GM18873 (cell line): ENCODE measurements around the gene NOS1.
"Not testable (repeated sequence)": the region's sequence is repeated elsewhere in the genome, so short reads cannot be mapped to it uniquely, and the experiment has no call there.

ENCODE experiments used
- ATAC-seq: cut with Tn5 transposase; IDR thresholded peaks from one replicate; pipeline ENCODE4 v1.9.1; 2021; ENCODE audit warnings: mild to moderate bottlenecking, moderate library complexity, moderate number of reproducible peaks; ENCODE audit not compliant: unreplicated experiment, low FRiP score

NOS1 gene

DNA sequence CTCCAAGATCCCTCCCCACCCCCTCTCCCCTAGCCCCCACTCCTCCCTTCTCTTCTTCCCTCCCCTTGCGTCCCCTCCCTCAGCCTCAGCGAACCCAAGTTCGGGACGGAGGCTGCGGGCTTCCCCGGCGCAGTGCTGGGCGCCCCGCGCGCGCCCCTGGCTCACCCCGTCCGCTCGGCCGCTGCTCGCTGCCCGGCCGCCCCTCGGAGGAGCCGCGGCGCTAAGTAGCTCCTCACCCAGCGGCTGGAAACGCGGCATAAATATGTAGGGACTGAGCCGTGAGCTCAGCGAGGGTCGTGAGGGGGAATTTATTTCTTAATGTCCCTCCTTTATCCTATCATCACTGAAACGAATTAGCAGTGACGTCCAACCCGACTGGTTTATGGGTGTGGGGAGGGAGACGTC, at the start of gene NOS1:
NOS1 (minus strand) TSS at position 280 of the 405 bp plus-strand sequence. CDS start 30,557 bp downstream, outside the sequence.
- ATAC-seq: no peak

DNA sequence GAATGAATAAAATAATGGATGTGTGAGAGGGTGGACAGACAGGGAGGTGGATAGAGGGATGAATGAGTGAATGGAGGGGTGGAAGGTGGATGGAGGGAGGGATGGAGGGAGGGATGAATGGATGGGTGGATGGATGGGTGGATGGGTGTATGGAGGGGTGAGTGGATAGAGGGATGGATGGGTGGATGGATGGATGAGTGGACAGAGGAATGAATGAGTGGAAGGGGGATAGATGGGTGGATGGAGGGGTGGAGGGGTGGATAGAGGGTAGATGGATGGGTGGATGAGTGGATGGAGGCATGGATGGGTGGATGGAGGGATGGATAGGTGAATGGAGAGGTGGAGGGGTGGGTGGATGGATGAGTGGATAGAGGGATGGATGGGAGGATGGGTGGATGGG, 47.9 kb upstream of the NOS1 start:
- no peak for ATAC-seq

DNA sequence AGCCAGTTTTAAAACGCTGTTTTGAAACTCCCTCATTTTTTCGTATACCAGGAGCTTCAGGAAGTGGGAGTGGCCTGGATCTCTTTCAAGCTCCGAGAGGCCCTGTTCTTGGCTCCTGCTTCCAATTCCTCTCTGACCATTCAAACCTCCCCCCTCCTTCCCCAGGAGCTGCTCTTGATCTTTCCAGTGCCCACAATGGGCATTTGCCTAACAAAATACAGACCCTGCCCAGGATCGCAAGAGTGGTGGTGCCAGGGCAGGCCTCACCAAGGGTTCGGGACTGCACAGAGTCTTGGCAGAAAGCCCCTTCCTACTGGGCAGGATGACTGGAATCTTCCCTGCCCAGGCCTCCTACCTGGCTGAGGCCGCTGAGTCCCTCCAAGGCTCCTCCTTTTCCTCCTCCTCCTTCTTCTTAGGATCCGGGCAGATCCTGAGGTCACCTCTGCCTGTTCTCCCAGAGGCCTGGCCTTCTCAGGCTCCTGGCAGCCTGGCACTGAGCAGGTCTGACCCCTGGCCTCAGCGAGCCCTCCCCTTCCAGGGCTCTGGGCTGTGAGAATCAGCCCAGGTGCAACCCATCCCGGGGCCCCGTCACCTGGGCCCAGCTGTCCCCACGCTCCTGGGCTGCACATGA, 46.9 kb upstream of the NOS1 start:
- ATAC-seq: no peak

DNA sequence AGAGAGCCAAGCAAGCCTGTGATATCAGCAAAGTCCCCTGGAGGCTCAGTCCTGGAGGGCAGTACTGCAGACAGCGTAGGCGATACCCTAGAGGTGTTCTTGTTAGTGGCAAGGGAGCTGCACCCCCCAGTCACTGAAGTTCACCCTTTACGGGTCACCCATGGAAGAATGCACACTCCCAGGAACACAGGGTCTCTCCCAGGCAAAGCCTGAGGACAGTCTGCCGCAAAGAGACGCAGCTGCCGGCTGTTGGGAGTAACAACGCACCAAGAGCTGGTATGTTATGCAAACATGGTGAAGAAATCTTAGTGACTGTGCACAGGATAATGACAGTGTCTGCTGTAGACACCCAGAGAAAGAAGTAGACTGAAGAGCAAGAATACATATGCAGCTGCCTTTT, 43.5 kb upstream of the NOS1 start:
- no peak for ATAC-seq

DNA sequence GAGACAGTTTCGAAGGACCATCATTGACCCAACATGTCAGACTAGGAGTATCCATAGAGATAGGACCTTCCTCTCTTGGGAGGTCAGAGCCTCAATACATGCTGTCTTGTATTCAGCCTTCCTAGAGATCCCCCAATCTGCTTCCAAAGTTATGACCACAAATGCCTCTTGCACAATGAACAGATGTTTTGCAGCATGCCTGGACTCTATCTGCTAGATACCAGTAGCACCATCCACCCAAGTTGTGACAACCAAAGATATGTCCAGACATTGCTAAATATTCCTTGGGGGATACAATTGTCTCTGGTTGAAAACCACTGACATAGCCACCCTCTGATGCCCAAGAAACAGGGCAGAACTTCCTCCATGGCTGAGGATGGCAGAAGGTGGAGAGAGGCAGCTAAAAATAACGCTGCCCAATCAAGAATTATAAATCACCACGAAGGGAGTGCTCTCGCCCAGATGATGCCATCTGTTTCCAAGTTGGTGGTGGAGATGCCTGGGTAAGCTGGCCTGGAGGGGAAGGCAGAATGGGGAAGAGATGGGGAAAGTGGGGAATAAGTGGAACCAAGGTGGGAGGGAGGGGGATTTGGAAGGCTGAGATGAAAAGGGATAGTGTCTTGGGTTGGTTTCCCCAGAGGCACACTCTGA, 42.9 kb upstream of the NOS1 start:
- no peak for ATAC-seq

DNA sequence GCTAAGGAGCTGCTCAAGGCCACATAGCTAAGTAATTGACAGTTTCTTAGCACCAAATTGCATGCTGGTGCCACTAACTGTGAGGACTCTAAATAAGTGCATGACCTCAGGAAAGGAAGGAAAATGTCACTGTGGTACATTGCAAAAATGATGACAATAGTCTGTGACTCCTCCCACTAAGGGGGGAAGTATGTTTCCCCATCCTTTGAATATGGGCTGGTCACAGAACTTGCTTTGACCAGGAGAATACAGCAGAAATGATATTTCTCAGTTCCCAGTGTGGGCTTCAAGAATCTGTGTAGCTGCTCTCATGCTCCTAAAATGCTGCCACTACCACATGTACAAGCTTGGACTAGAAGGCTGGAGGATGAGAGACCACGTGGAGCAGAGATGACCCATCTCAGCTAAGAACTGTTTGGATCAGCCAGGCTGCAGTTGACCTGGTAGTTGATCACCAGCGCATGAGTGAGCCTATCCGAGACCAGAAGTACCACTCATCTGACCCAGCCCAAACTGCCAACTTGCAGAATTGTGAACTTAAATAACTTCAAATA, 42.2 kb upstream of the NOS1 start:
- ATAC-seq: no peak

DNA sequence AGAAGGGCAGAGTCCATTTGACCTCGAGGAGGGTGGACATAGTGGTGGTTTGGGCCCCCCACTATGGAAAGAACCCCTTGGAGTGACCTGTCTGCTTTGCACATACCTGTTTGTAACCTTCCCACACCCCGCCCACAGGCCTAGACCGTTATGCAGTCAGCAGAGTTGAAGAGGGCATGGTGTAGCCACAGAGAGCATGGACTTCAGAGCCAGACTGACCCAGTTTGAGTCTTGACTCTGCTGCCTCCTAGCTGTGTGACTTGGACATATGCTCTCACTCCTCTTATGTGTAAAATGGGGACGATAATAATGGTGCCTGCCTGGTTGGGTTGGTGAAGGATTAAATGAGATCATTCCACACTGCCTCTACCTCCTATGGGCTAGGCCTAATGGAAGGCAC, 40.9 kb upstream of the NOS1 start:
- ATAC-seq: no peak

DNA sequence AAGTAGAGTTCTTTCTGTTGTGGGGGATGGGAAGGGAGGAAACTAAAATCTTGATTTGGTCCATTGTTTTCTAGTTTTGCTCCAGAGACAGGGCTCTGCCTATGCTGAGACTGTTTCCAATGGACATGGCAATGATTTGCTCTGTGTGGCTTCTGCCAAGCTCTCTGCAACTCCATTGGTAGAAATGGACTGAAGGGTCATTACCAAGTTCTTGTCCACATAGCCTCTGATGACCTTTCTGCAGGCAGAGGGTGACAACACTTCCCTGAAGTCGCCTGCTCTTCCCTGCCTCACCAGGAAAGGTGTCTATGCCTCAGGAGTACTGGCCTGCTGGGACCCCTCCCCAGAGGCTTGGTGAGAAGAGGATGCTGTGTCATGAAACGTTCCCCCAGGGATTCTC, 39.5 kb upstream of the NOS1 start:
- no peak for ATAC-seq

DNA sequence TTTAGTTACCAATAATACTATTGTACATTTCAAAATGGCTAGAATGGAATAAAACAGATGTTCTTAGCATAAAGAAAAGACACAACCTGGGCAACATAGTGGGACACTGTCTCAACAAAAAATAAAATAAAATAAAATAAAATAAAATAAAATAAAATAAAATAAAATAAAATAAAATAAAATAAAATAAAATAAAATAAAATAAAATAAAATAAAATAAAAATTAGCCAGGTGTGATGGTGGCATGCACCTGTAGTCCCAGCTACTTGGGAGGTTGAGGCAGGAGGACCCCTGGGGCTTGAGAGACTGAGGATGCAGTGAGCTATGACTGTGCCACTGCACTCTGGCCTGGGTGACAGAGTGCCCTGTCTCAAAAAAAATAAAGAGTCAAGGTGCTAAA, 37.1 kb upstream of the NOS1 start:
- not testable (repeated sequence) for ATAC-seq

DNA sequence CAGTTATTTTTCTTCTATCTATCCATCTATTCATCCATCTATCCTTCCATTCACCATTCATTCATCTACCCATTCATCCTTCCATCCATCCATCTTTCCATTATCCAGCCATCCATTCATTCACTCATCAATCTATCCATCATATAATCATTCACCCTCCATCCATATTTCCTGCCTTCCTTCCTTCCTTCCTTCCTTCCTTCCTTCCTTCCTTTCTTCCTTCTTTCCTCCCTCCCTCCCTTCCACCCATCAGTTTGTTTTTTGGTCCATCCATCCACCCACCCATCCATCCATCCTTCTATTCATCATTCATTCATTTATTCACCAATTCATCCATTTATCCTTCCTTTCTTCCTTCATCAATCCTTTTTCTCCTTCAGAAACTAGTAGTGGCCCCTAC, 34.3 kb upstream of the NOS1 start:
- ATAC-seq: no peak

DNA sequence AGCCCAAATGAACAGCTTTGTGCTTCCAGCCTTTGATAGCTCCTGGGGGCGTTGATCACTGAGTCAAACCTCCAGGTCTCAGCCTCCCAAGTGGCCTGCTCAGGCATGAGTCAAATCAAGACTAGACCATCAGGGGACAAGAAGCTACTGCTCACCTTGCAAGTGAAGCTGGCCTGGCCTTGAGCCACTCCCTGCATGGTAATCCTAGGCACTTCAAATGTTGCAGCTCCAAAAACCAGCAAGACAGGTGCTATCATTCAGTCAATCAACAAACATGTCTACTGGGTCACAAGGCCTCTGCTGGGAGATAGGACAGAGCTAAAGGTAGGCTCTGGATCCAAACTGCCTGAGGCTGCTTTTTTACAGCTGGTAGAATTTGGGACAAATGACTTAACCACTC, 33.1 kb upstream of the NOS1 start:
- ATAC-seq: no peak

DNA sequence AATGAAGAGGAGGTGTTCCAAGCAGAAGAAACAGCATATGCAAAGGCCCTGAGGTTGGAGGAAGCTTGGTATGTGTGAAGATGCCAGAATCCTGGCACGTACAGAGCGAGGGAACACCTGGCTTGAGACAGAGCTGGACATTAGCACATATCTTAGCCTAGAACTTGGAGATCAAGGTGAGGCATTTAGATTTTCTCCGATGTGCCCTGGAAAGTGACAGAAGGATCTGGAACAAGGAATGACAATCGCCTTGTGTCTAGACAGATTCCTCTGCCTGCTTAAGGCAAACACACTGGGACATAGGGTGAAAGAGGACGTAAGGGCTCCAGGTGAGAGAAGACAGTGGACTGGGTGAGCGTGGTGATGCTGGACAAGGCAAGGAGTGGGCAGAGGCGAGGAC, 32.2 kb upstream of the NOS1 start:
- no peak for ATAC-seq

DNA sequence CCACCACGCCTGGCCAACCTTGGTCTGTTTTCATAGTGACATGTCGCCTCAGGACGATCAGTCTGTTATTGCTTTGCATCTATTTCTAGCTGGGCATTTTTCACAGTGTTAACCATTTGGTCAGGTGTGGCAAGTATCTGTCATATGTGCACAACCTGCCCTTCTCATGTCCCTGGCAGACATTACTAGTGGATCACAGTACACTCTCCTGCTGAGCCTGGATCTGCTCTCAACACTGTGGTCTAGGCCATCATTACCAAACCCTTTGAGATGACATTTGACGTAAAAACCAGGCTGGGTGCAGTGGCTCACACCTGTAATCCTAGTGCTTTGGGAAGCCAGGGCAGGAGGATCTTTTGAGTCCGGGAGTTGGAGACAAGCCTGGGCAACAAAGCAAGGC, 29.4 kb upstream of the NOS1 start:
- no peak for ATAC-seq

DNA sequence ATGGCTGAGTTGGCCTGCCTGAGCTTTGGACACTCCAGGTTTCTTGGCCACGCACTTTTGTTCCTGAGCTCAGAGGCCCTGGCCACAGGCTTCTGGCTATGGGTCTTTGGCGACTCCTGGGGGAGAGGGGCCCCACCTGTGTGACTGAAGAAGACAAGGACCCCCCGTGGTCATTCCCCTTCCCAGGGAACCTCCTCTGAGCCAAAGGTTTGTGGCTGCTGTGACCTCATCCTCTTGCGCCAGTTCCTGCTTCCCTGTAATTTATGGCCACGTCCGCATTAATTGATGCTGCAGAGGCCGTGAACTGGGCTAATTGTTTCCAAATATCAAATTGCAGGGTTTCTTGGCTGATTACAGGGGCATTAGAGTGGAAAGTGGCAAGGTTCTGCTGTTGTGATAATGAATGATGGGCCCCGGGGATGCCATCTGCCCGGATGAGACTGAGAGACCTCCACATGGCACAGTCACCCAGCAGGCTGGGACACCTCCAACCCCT, 27.6 kb upstream of the NOS1 start:
- ATAC-seq: no peak

DNA sequence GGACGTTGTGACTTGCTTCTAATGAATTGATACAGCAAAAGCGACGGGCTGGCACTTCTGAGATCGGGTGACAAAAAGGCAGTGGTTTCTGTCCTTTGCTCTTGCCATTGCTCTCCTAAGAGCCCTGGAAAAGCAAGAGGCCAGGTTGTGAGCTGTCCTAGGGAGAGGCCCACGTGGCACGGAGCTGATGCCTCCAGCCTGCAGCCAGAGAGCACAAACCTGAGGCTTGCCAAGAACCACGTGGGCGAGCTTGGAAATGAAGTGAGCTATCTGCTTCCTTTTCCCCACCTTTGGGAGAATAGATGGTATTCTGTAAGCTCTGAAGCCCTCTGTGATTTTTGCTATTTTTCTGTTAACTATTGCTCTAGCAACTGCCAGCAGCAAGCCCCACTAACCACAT, 26.4 kb upstream of the NOS1 start:
- no peak for ATAC-seq

DNA sequence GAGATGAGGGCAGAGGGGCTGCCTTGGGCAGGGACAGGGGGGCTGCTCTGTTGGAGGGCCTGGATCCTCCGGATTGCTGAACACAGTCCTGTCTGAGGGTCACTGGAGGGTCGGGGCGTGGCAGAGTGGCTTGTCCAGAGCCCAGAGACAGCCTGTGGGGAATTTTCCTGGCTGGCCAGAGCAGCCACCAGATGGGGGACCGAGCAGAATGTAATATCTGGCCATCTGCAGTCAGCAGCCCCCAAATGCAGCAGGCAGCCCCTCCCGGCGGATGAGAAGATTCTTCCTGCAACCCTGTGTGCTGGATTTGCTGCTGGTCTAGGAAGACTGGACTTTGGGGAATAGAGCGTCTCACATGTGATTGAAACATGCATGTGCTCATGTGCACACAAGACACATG, 23.3 kb upstream of the NOS1 start:
- ATAC-seq: no peak

DNA sequence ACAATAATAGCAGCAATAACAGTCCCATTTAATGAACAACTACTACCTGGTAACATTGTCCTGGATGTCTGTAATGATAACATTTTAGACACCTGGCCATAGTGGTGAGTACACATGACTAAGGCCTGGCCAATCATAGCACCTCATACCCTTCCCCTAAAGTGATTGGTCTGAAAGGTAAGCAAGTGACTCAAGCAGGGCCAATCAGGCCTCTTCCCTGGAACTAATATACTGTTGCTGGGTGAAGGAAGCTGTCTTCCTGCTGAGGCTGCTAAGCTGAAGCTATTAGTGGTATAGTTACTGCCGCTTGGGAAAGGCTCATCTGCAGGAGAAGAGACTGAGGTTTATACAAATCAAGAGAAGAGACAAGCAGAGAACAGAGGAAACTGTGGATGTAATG, 18.7 kb upstream of the NOS1 start:
- ATAC-seq: no peak

DNA sequence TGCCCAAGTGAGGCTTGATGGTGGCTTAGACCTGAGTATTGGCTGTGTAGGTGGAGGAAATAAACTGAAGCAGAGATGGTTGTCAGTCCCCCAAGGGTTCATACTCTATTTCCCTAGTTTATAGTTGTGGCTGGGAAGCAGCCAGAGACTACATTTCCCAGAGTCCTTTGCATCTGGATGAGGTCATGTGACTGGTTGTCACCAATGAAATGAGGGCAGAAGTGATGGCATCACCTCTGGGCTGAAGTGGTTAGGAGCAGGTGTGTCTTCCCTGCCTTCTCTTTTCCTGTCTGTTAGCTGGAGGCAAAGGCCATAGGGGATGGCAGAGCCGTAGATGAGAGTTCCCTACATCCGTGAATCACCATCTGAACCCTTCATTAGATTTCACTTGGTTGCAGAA, 16.3 kb upstream of the NOS1 start:
- no peak for ATAC-seq

DNA sequence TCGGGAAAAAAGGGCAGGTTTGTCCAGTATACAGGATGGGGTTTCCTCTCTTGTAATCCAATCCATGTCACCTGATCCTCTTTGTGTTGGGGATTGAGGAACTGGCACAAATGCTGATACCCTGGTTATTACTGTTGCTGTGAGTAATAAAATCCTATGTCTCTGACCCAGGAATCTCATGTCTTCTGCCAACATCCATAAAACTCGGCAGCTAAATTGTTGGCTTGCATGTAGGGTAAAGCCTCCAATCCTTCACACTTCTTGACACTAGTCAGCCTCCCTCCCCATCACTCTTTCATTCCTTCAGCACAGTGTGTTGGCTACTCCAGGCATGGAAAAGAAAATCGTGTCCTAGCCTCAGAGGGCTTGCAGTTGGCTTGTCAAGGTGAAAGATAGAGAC, 9.2 kb upstream of the NOS1 start:
- no peak for ATAC-seq

DNA sequence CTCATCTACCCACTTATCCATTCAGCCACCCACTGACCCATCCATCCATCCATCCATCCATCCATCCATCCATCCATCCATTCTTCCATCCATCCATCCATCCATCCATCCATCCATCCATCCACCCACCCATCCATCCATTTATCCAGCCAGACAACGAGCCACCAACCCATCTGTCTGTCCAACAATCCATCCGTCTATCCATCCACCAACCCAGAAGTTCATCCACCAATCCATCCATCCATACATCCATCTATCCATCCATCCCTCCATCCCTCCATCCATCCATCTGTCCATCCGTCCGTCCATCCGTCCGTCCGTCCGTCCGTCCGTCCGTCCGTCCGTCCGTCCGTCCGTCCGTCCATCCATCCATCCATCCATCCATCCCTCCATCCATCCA, 8.6 kb upstream of the NOS1 start:
- ATAC-seq: not testable (repeated sequence)

DNA sequence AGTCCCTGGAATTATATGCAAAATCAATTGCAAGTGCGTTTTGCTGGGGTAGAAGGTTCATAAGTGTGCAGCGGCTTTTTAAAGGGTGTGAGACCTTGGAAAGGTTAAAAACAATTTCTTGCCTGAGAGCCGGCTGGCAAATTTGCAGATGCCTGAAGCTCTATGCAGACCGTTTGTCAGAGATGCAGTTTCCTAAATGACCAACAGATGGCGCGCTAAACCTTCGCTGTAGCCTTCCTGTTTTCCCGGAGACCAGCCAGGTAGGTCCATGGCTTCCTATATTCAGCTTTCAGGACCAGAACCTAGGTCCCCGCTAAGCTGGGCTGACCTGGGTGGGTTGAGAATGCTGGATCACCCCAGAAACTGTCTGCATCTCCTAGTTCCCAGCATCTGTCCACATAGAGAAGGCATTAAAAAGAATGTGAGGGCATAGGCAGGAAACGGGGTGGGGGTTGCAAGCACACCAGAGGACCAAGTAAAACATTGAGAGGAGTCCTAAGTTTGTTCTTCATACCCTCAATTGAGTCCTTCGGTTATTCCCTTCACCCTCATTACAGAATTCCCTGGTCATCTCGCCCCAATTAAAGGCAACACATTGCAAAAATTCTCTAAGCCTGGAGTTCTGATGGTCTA, 5.7 kb upstream of the NOS1 start:
- no peak for ATAC-seq
